22Rv1 (cell line): ENCODE measurements around the gene OTUD7B.

ENCODE experiments used
- CTCF ChIP-seq: fragments of 450-650 bp; IDR thresholded peaks from 2 replicates; pipeline ENCODE4 v1.5.1; 2017; ENCODE audit warnings: mild to moderate bottlenecking
- ZFX ChIP-seq: fragments of 450-650 bp; IDR thresholded peaks from 2 replicates; pipeline ENCODE4 v1.6.1; 2017; ENCODE audit warnings: antibody characterized with exemption, borderline replicate concordance

GRCh38 chr1:149949911-149950310 is 60.6 kb downstream of the OTUD7B start:
- no peak for TF ChIP-seq CTCF
- no peak for TF ChIP-seq ZFX
